ENCODE measurements around the gene METTL13.
A peak's percentile ranks its signal among the peaks of the same experiment; 100 is the strongest.

The METTL13 gene, protein sequence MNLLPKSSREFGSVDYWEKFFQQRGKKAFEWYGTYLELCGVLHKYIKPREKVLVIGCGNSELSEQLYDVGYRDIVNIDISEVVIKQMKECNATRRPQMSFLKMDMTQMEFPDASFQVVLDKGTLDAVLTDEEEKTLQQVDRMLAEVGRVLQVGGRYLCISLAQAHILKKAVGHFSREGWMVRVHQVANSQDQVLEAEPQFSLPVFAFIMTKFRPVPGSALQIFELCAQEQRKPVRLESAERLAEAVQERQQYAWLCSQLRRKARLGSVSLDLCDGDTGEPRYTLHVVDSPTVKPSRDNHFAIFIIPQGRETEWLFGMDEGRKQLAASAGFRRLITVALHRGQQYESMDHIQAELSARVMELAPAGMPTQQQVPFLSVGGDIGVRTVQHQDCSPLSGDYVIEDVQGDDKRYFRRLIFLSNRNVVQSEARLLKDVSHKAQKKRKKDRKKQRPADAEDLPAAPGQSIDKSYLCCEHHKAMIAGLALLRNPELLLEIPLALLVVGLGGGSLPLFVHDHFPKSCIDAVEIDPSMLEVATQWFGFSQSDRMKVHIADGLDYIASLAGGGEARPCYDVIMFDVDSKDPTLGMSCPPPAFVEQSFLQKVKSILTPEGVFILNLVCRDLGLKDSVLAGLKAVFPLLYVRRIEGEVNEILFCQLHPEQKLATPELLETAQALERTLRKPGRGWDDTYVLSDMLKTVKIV

DNA sequence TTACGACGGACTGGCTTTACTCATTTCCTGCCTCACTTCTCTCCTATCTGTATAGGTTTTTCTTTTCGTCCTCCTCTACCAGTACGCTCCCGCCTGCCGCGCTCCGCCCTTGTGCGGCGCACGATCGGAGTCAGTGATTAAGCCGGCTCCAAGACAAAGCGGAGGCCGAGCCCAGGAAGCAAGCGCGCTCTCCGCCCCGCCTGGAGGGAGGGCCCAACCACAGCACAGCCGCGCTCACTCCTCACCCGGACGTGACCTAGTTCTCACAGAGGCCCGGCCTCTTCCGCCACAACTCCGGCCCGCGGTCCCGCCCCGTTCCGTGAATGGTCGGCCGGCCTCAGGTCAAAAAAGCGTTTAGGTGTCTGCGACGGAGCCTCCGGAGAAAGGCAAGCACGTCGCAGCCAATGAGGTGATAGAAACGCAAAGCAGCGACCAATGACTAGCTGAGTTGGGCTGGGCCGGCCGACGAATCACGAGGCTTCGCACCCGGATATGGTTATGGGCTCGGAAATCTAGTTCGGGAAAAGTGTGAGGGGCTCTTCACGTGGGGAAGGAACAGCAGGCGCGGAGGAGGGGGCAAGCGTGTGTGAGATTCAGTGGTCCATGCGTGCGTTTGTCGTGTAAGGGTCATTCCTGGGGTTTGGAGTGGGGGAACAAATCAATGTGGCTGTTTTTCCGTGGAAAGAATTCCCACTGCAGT lies at the start of gene METTL13:
Gene METTL13 (plus strand): TSS at position 485 of the 700 bp plus-strand sequence. CDS start 308 bp downstream, outside the sequence.
- DNase-seq: peak; percentile 96 to 98

DNA sequence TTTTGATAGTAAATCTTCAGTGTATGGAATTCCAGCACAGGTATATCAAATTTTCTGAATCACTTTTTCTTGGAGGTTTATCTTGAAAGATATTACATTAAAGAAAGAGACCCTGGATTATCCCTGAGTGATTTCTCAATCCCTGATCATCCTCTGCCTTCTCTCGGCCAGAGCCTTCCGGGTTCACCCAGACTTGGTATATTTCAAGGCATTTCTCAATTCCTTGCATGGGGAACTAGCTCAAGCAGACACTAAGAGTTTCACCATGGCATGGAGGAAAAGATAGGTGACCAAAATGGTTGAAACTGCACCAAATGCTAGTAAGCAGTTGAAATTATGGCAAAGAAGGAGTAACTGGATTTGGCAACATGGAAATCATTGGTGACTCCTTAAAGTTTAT lies 45.3 kb upstream of the METTL13 start:
- no peak for DNase-seq

DNA sequence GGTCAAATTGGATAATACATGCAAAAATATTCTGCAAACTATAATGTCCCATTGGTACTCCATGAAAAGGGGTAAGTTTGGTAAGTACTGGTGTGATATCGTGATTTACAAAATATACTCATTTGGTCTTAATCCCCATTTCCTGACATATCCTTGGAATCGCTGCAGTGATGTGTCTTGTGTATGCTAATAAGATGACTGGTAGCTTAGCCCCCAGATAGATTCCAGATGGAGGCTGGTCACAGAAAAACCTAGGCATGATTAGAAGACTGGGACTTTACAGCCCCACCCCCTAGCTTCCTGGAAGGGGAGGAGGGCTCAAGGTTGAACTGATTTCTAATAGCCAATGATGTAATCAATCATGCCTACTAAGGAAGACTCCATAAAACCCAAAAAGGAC lies 42.5 kb upstream of the METTL13 start:
- peak in 1 of 2 donors; percentile 4 for DNase-seq

DNA sequence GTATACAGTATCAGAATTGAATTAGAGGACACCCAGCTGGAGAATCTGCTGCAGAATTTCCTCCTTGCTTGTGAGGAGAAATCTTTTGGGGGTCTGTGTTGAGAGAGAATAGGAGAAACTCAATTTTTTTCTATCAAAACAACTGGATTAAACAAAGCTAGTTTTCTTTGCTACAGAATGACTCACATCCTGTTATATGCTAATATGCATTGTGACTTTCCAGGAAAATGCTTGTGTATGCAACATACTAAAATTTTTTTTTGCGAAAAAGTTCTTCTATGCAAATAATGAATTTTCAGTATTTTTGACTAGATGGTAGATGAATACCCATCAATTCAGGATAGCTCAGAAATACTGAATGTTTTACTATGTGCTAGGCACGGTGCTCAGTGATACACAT lies 41.8 kb upstream of the METTL13 start:
- DNase-seq: no peak

DNA sequence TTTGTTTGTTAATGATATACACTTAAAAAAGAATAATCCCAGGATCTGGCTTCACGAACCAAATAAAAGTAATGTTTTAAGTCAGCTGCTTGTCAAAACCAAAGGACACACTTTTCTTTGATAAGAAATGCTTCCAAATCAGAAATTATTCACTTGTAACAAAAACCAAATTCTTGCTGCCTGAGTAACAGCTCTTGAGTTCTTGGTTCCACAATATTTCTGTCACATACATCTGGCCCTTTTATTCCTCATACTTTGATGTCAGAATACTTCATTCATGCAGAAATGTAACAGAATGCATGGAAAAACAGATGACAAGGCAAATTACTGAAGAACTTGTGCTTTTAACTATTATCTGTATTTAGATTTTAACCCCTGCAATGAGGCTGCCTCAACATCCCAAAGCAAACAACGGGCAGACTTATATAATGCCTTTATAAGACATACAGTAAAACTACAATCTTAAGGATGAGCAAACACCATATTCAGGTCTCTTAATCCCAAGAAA lies 41.0 kb upstream of the METTL13 start:
- no peak for DNase-seq

DNA sequence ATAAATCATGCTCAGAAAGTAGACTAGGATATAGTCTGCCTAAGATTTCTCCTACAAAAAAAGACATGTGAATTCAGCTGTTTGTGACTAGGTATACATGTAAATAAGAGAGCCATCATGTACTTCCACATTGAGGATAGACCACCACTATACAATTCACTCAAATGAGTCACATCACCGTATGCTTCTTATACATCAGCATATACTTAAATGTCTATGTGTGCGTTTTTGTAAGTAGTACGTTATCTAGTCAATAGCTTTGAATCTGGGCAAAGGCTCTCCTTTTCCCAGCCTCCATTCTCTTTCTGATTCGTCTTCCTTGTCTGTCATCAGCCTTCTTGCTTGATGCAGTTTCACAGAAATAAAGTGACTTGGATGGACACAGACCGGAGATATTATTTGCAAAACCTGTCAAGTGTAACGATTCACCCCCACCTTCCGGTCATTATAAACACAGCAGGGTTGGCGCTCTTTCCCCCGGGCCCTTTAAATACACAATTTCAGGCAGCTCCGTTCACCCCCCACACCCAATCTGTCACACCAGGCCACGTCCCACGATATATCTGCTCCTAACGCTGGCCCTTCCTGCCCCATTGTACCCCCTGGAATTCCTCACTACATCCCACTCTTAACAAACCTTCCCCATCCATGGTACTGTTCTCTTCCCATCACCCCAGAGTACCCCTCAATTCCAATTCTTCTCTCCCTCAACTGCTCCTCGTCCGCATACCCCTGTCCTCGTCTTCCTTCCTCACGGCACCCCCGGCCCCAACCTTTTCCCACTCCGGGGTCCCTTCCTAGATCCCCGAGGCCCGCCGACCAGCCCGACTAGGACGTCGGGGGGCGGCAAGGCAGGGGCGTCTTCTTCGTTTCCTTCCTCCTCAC lies 40.2 kb upstream of the METTL13 start:
- peak; percentile 25 to 34 for DNase-seq

DNA sequence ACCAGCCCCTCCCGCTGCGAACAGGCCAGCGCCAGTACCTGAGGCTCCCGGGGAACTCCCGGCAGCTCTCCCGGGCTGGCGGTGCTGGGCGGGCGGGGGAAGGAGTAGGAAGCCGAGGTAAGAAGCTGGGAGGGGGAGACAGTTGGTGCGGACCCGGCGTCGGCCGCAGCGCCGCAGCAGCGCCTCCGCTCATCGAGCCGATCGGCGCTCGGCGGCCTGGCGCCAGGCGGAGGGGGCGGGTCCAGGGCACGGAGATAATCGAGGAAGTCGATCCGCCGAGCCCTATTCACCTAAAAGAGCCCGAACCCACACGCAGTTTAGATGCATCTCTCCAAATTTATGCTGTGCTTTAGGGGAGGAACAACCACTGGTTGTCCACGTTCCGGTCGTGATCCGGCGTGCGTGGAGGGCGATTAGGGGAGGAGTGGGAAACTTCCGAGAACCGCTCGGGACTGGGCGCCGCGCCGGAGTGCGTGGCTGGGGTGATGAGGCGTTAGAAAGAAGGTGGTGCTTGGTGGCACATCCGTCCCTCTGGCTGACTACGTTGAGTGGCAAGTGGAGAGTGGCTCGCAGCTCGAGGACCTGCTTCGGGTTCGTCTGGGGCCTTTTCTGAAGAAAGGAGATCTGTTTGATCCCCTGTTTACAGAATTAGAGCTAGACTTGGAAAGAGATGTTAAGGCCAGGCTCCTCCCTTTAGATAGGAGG lies 39.4 kb upstream of the METTL13 start, which contains the start of gene VAMP4:
Gene VAMP4 (minus strand): TSS at position 194 of the 705 bp plus-strand sequence. CDS start 3,651 bp downstream, outside the sequence.
- peak; percentile 85 for DNase-seq

DNA sequence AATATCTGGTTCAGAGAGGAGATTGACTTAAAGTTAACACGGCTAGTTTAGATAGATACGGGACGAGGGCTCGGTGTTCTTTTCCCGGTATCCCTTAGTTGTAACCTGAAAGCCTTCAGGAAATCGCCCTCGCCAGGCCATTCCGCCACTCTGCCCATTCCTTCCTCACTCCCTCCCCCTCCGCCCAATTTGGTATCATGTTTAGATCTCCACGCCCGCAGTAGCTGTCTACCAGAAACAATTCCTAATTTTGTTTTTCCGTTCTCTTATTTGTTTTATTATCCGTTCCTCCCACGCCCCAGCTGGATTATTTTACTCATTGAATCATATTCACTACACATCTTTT lies 38.9 kb upstream of the METTL13 start:
- DNase-seq: peak; percentile 23 to 25

DNA sequence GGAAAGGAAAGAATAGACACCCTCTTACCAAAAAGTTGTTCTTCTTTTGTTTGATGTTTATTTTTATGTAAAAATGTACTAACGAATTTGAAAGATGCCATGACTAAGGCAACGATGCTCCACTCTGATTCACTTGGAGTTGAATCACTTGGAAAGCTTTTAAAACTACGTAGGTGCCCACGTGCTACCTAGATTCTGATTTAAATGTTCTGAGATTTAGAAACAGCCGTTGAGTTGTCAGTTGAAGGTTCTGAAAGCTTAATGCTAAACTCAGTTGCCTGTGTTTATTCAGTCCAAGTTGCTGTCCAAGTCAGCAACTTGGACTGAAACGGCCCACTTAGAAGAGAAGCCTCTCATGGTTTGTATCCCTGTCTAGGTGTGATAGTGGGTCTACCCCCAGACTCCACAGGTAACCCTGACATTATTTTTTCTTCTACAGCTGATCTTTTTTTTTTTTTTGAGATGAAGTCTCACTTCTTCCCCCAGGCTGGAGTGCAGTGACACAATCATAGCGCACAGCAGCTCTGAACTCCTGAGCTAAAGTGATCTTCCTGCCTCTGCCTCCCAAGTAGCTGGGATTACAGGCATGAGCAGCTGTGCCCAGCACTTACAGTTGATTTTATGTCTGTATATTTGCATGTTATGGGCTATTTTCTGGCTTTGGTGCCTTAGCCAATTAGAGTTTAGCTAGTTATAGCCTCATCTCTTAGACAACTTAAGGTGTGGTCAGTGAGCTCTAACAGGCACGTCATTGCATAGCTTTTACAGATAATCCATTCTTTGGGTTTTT lies 38.2 kb upstream of the METTL13 start:
- peak; percentile 23 to 29 for DNase-seq

DNA sequence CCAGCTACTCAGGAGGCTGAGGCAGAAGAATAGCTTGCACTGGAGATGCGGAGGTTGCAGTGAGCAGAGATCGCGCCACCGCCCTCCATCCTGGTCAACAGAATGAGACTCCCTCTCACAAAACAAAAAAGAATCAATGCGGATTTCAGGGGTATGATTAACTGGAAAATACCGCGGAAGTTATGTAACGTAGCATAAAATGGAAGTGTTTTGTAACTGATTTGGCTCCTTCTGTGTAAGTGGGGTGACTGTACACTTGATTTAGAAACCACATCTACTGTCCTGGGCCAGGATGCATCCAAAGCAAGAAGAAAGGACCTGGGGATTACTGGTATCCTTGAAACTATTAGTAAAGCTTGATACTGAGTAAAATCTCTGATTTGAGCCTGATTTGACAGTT lies 36.5 kb upstream of the METTL13 start:
- DNase-seq: no peak

DNA sequence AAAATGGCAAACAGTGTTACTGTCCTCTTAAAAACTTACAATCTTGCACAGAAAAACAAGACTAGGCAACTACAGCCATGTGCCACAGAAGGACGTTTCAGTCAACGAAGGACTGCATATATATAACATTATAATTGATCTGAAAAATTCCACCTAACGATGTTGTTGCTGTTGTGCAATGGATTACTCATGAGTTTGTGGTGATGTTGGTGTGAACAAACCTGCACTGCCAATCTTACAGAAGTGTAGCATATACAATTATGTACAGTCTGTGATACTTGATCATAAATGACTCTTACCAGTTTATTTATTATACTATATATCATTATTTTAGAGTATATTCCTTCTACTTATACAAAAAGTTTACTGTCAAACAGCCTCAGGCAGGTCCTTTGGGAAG lies 32.8 kb upstream of the METTL13 start:
- no peak for DNase-seq

DNA sequence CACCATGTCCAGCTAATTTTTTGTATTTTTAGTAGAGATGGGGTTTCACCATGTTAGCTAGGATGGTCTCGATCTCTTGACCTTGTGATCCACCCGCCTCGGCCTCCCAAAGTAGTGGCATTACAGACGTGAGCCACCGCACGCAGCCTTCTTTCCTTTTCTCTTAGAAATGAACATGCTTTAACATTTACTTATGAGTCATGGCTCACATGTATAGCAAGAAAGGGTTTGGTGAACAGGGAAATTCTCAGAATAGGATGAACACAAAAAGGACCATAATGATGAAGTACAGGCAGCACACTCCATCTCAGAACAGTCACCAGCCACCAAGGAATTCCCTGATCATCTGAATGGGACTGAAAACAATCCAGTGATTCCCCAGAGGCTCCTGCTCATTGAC lies 30.2 kb upstream of the METTL13 start:
- DNase-seq: no peak

DNA sequence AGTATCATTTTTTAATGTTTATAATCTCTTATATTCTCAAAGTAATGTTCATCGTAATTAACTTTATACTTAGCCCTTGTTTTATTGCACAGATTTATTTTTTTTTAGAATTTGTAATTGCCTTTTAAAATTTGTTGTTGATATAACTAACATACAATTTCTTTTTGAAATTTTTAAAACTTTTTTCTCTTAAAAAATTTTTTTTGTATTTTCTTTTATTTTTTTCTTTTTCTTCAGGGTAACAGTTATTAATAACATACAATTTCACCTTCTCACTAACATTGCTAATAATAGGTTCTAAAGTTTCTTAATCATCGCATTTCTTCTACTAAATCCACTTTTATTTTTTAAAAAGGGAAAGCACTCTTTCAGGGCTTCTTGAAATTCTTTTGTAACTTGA lies 28.3 kb upstream of the METTL13 start:
- DNase-seq: no peak

DNA sequence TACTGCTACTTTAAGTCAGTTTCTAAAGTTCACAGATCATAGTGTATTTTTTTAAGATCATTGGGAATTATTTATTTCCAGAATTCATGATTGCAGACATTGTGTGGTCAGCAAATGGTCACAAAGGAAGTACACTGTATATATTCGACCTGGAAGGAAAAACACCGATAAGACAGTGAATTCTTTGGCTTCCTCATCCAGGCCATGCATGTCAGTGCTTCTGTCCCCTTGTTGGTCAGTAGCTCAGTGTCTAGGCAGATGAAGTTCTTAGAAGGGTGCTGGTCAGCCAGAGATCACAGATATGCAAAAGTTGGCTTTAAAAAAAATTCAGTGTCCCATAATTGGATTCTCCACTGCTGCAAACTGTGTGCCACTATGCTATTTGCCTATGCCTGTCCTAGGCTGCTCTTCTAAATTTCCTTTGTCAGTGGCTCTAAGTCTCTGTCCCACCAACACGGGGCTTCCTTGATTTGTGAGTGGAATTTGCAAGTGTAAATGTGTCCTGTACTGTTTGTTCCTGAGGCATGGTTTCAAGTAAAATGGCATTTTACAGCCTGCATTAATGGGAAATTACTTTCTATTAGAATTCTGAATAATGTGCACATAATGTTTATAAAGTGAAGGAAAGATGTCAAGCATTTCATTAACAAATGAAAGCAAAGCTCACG lies 27.6 kb upstream of the METTL13 start:
- no peak for DNase-seq

DNA sequence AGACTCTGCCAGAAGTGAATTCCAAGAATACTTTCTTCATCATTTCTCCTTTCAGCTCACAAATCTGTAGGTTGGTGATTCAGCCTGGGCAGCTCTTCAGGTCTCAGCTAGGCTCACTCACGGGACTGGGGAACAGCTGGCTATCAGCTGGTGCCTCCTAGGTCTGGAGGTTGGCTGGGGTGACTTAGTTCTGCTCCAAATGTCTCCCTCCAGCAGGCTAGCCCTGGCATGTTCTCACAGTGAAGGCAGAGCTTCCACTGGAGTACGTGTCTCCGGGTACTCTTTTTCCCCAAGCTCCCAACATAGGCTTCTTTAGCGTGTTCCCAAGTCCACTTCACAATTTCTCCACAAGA lies 27.1 kb upstream of the METTL13 start:
- no peak for DNase-seq

DNA sequence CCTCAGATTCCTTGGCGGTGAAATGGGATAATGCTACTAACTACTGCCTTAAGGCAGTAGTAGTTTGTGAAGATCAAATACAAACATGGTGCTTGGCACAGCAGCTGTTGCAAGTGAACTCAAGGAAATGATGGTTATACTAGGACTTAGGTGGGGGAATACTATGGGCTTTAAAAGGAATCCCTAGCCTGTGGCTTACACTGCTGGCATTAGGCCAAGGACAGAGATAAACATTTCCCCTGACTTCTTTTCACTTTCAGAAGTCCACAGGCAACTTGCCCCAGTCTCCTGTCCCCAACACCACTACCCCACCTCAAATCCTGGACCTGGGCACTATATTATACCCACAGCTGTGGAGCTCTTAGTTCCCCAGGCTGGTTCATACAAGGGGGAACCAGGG lies 26.5 kb upstream of the METTL13 start:
- no peak for DNase-seq

DNA sequence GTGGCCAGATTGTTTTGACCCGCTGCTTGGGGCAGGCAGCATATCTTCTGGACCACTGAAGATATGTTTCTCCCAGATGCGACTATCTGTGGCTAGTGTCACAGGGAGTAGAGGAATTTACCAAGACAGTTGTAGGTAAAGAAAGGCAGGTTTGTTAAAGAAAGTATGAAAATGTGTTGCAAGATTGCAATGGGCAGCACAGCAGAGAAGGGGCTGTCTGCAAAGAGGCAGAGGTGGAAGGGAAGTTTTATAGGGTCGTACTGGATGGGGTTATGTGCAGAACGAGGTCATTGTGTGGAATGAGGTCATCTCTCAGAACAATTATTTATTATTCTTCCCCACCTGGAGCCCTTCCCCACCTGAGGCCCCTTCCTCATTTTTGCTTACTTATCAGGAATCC lies 24.6 kb upstream of the METTL13 start:
- DNase-seq: no peak

DNA sequence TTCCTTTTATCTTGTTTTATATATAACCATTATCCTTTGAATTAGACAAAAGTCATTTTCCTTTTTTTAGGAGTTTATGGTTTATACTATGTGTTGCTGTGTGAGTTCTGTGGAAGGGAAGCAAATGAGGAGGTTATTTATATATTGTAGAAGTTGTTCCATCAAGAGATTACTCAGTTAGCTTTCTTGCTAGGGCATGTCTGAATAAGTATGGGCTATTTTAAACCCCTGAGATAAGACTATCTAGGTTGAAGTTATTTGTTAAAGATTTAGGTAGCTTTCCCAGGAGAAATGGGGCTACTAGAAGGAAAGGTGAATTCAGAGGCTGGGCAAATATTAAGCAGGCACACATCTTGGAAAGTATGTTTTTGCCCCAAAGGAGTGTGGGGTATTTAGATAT lies 23.4 kb upstream of the METTL13 start:
- no peak for DNase-seq

DNA sequence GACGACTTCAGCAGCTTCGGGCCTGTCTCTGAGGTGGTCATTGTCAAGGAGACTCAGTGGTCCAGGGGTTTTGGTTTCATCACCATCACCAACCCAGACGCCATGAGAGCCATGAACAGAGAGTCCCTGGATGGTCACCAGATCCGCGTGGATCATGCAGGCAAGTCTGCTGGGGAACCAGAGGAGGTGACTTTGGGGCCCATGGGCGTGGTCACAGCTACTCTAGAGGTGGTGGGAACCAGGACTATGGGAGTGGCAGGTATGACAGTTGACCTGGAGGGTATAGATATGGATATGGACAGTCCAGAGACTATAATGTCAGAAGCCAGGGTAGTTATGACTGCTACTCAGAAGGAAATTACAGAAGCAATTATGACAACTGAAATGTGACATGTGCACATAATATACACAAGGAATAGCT lies 19.3 kb upstream of the METTL13 start:
- DNase-seq: no peak

DNA sequence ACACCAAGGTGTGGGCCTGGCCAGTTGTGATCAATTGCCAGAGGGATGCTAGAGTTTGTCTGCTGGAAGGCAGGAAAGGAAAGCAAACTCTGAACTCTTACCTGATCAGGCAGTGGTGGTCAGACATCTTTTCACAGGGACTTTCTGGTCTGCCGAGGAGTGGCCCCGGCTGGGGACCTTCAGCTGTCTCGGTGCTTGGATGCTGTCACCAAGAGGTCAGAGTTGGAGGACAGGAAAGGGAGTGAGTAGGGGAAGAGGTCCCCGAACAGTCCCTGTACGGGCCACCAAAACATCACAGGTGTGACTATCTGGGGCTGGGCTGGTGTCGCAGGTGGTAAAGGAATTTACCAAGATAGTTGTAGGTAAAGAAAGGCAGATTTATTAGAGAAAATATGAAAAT lies 17.7 kb upstream of the METTL13 start:
- no peak for DNase-seq

All from activated CD4-positive, alpha-beta T cell treated with anti-CD3 and anti-CD28 coated beads for 4 hours (primary cell).